GM12878 (cell line): ENCODE measurements around the gene ZNF618. TPM values are rescaled to one million over a fixed set of nuclear protein-coding genes. Genes with fewer than 3 reads are reported as not detected.

Source experiments
- ATAC-seq: fragments of 200-7000 bp; cut with Tn5 transposase; 3 replicates; pipeline ENCODE4 v1.9.1; 2020; ENCODE audit warnings: mild to moderate bottlenecking, moderate library complexity
- BruUV-seq: library from RNA; stranded (reverse); fragments of 400-500 nt; replicated peaks from 2 replicates; lab custom pipeline; 2021; lab: Mats Ljungman, UMichigan
- CTCF ChIA-PET: fragments of 300-600 bp; sonication (Branson Sonifier 250); formaldehyde crosslinking; extraction: SDS; loops from one replicate; lab custom pipeline; 2021; ENCODE audit warnings: inconsistent platforms; lab: Yijun Ruan, JAX
- POLR2A ChIA-PET: fragments of 350-600 bp; formaldehyde crosslinking; extraction: SDS; loops from one replicate; lab custom pipeline; 2021; ENCODE audit warnings: inconsistent platforms; lab: Charles Lee
- RAD21 ChIA-PET: fragments of 300-600 bp; sonication (Branson Sonifier 250); formaldehyde crosslinking; loops from one replicate; lab custom pipeline; 2023; ENCODE audit warnings: antibody characterized with exemption; ENCODE audit not compliant: unreplicated experiment; lab: Charles Lee
- SMC1A ChIA-PET: fragments of 300-600 bp; sonication (Branson Sonifier 250); formaldehyde crosslinking; loops from one replicate; lab custom pipeline; 2023; ENCODE audit not compliant: unreplicated experiment, uncharacterized antibody; lab: Charles Lee
- DNase-seq: peaks from one replicate; pipeline ENCODE4 v3.0.0-alpha.2; 2011; ENCODE audit warnings: low read depth, low spot score
- FAIRE-seq: peaks from 3 replicates; lab custom pipeline; 2011; peaks lifted over from hg19 to GRCh38; lab: Jason Lieb, UNC
- H2AFZ ChIP-seq: 2 replicates; pipeline ENCODE4 v1.6.0; 2011; ENCODE audit warnings: low read depth, low read length, control low read depth; ENCODE audit not compliant: control insufficient read depth
- H3K27ac ChIP-seq: 2 replicates; pipeline ENCODE4 v1.5.1; 2011; ENCODE audit warnings: control low read depth; ENCODE audit not compliant: control insufficient read depth, insufficient read depth
- H3K27me3 ChIP-seq, 2 experiments: replicated peaks in 1 of 2; 2 replicates each; pipeline versions ENCODE4 v1.6.0 to v1.6.1; 2011; ENCODE audit warnings: low read length in 1 of 2; ENCODE audit not compliant: control insufficient read depth in 2 of 2, insufficient read depth in 2 of 2
- H3K36me3 ChIP-seq, 2 experiments: 2 replicates each; pipeline ENCODE4 v1.5.1; 2011; ENCODE audit warnings: low read length in 1 of 2; ENCODE audit not compliant: control insufficient read depth in 2 of 2, insufficient read depth in 2 of 2
- H3K4me1 ChIP-seq: 2 replicates; pipeline ENCODE4 v1.6.1; 2011; ENCODE audit warnings: mild to moderate bottlenecking, low read length, moderate library complexity, mixed read lengths; ENCODE audit not compliant: control insufficient read depth, insufficient read depth
- H3K4me2 ChIP-seq: 2 replicates; pipeline ENCODE4 v1.6.0; 2011; ENCODE audit warnings: control low read depth; ENCODE audit not compliant: control insufficient read depth, insufficient read depth
- H3K4me3 ChIP-seq: fragments of 200-600 bp; sonication (generic); 2 replicates; pipeline ENCODE4 v1.5.1; 2016
- H3K79me2 ChIP-seq: 2 replicates; pipeline ENCODE4 v1.6.0; 2011; ENCODE audit warnings: low read length; ENCODE audit not compliant: control insufficient read depth, insufficient read depth
- H3K9ac ChIP-seq: 2 replicates; pipeline ENCODE4 v1.8.0; 2011; ENCODE audit warnings: low read length, control low read depth, mixed read lengths; ENCODE audit not compliant: control insufficient read depth, insufficient read depth
- H3K9me3 ChIP-seq: replicated peaks from 3 replicates; pipeline ENCODE4 v1.5.1; 2011; ENCODE audit warnings: mild to moderate bottlenecking, low read length; ENCODE audit not compliant: control insufficient read depth, insufficient read depth
- H4K20me1 ChIP-seq: 2 replicates; pipeline ENCODE4 v1.6.0; 2011; ENCODE audit not compliant: control insufficient read depth, insufficient read depth
- E2F8 ChIP-seq: fragments of 450-650 bp; IDR thresholded peaks from 2 replicates; pipeline ENCODE4 v1.6.1; 2018; ENCODE audit warnings: mild to moderate bottlenecking, low read depth, moderate library complexity; ENCODE audit not compliant: partially characterized antibody
- EZH2 ChIP-seq: IDR thresholded peaks from 2 replicates; pipeline ENCODE4 v1.6.1; 2012; ENCODE audit warnings: low read depth, mild to moderate bottlenecking, control low read depth, inconsistent platforms, low read length, borderline replicate concordance; ENCODE audit not compliant: control insufficient read depth
- HCFC1 ChIP-seq: fragments of 150-350 bp; IDR thresholded peaks from 2 replicates; pipeline ENCODE4 v1.6.1; 2014; ENCODE audit warnings: low read length
- HDAC2 ChIP-seq: fragments of 200-600 bp; sonication (generic); IDR thresholded peaks from 2 replicates; pipeline ENCODE4 v1.6.1; 2017
- HSF1 ChIP-seq: fragments of 150-350 bp; IDR thresholded peaks from 2 replicates; pipeline ENCODE4 v1.6.1; 2014; ENCODE audit warnings: mild to moderate bottlenecking, low read depth, low read length
- JUNB ChIP-seq: IDR thresholded peaks from 2 replicates; pipeline ENCODE4 v1.6.1; 2016; ENCODE audit warnings: antibody characterized with exemption, mild to moderate bottlenecking
- MTA2 ChIP-seq: fragments of 450-650 bp; IDR thresholded peaks from 2 replicates; pipeline ENCODE4 v1.6.1; 2016; ENCODE audit warnings: low read depth, mild to moderate bottlenecking, moderate library complexity
- NFXL1 ChIP-seq: fragments of 450-650 bp; IDR thresholded peaks from 2 replicates; pipeline ENCODE4 v1.6.1; 2017; ENCODE audit warnings: antibody characterized with exemption, mild to moderate bottlenecking, borderline replicate concordance
- NR2C2 ChIP-seq: IDR thresholded peaks from 2 replicates; pipeline ENCODE4 v1.6.1; 2011; ENCODE audit warnings: borderline replicate concordance, low read depth; ENCODE audit not compliant: control insufficient read depth, insufficient read length
- SP1 ChIP-seq: IDR thresholded peaks from one replicate; pipeline ENCODE4 v1.6.1; 2011; ENCODE audit warnings: low read depth, low read length
- TCF12 ChIP-seq: IDR thresholded peaks from 2 replicates; pipeline ENCODE4 v1.6.1; 2011; ENCODE audit warnings: low read depth, mild to moderate bottlenecking, low read length
- whole genome bisulfite sequencing: methylation state at CpG from one replicate; pipeline ENCODE4 v1.1.6; 2016; ENCODE audit warnings: low lambda C conversion rate; ENCODE audit not compliant: insufficient replicate concordance, insufficient coverage; ENCODE audit errors: missing lambda C conversion rate; 5-methylcytosine and 5-hydroxymethylcytosine counted together
- in situ Hi-C: fragments of 300-500 bp; cut with MboI; formaldehyde crosslinking; loops from 9 replicates; pipeline ENCODE4 v1.14.3; 2018; ENCODE audit warnings: mixed read lengths
- intact Hi-C: fragments of 100-400 bp; cut with micrococcal nuclease; formaldehyde crosslinking; loops from one replicate; pipeline ENCODE4 v1.14.2; 2022; ENCODE audit not compliant: unreplicated experiment
- polyA plus RNA-seq, 11 experiments: library from polyadenylated mRNA; depleted of rRNA in 4 of 11; unstranded in 6 of 11; stranded (reverse) in 5 of 11; fragments of >200 nt; fragmentation: Nextera tagmentation in 4 of 11; fragmentation: Illumina TruSeq in 1 of 11; extraction: Ambion mirVana in 4 of 11; extraction: Trizol in 1 of 11; gene quantifications; 1 replicate in 1 of 11; 2 replicates in 10 of 11; pipeline versions ENCODE4 v1.2.1 to v1.2.3, GENCODE V29; 2011 to 2016; ENCODE audit warnings: inconsistent platforms in 2 of 11, missing spikeins in 2 of 11, low read depth in 1 of 11
- total RNA-seq, 4 experiments: library from RNA; depleted of rRNA in 3 of 4; stranded (reverse); fragments of >200 nt in 3 of 4; fragmentation: Illumina TruSeq in 1 of 4; extraction: Trizol in 1 of 4; gene quantifications; 2 replicates each; pipeline versions ENCODE4 v1.2.1 to v1.2.3, GENCODE V29; 2013 to 2021
- TF ChIP-seq, protein P1 (sequence below): fragments of 450-650 bp; IDR thresholded peaks from 2 replicates; pipeline ENCODE4 v1.6.1; 2016; ENCODE audit warnings: mild to moderate bottlenecking

The ZNF618 gene
- total and polyA plus RNA-seq, 10 of the 15 experiments (the other 5 are each of a cell fraction or from before 2014, with no cell fraction given) = 0.01 to 0.24 (median 0.06) TPM; not detected in 2

GRCh38 chr9:114027863-114028465, 151.9 kb downstream of the ZNF618 start:
- H3K4me3 ChIP-seq = no peak overlapping the region
- no peak overlapping the region for H3K27ac ChIP-seq
- POLR2A ChIA-PET = no interaction called here
- H2AFZ ChIP-seq = no peak overlapping the region
- no TSS peak for BruUV-seq
- DNase-seq = no peak
- no peaks in the 10 kb centered on the region for H3K4me1 ChIP-seq
- no peaks in the 10 kb centered on the region for H3K27me3 ChIP-seq
- RAD21 ChIA-PET = no interaction called here
- FAIRE-seq = no peak
- in situ Hi-C loops (loop anchor here (25.0 kb wide), 1 partner anchor 566 kb away; the partner anchor contains the start of gene RGS3), intact Hi-C loops (no loop called here)
- no peaks in the 10 kb centered on the region for H3K79me2 ChIP-seq
- ATAC-seq = no peak
- H3K9me3 ChIP-seq = no peaks in the 10 kb centered on the region; the same call in 2 of the 3 replicates
- no peaks in the 10 kb centered on the region for H4K20me1 ChIP-seq
- no peak overlapping the region for H3K9ac ChIP-seq
- H3K4me2 ChIP-seq = no peak overlapping the region
- TF ChIP-seq JUNB = no peak
- SMC1A ChIA-PET = no interaction called here
- CTCF ChIA-PET = no interaction called here
- no peaks in the 10 kb centered on the region for H3K36me3 ChIP-seq
- WGBS = 3% methylated on average over 4 of the region's 4 CpGs

GRCh38 chr9:114028646-114029045, 152.5 kb downstream of the ZNF618 start:
- H3K4me3 ChIP-seq = no peak overlapping the region
- H3K4me2 ChIP-seq = no peak overlapping the region
- FAIRE-seq (no peak), DNase-seq (no peak), ATAC-seq (no peak)
- no peaks in the 10 kb centered on the region; the same call in 2 of the 3 replicates for H3K9me3 ChIP-seq
- CTCF ChIA-PET = no interaction called here
- H3K79me2 ChIP-seq = no peaks in the 10 kb centered on the region
- H3K4me1 ChIP-seq = no peaks in the 10 kb centered on the region
- no peak overlapping the region for H3K9ac ChIP-seq
- no peak overlapping the region for H2AFZ ChIP-seq
- RAD21 ChIA-PET = no interaction called here
- H3K27ac ChIP-seq = no peak overlapping the region
- SMC1A ChIA-PET = no interaction called here
- intact Hi-C loops = no loop called here
- POLR2A ChIA-PET = no interaction called here
- no peaks in the 10 kb centered on the region for H3K36me3 ChIP-seq
- no peaks in the 10 kb centered on the region for H4K20me1 ChIP-seq
- WGBS = 44% methylated on average over 22 of the region's 22 CpGs
- BruUV-seq = no TSS peak
- H3K27me3 ChIP-seq = no peaks in the 10 kb centered on the region
- in situ Hi-C loops = loop anchor here (25.0 kb wide), 1 partner anchor 566 kb away; the partner anchor contains the start of gene RGS3
- TF ChIP-seq, protein P1, sequence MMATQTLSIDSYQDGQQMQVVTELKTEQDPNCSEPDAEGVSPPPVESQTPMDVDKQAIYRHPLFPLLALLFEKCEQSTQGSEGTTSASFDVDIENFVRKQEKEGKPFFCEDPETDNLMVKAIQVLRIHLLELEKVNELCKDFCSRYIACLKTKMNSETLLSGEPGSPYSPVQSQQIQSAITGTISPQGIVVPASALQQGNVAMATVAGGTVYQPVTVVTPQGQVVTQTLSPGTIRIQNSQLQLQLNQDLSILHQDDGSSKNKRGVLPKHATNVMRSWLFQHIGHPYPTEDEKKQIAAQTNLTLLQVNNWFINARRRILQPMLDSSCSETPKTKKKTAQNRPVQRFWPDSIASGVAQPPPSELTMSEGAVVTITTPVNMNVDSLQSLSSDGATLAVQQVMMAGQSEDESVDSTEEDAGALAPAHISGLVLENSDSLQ = no peak
- TF ChIP-seq HDAC2 (no peak), MTA2 (no peak), NFXL1 (no peak), NR2C2 (no peak), EZH2 (no peak), HSF1 (no peak), E2F8 (no peak), SP1 (no peak), HCFC1 (no peak), TCF12 (no peak)
